Putamen (tissue), 1 donor: Measurements from ENCODE around the gene ATF7.
"Not testable (repeated sequence)": the region's sequence is repeated elsewhere in the genome, so short reads cannot be mapped to it uniquely, and the experiment has no call there.

ENCODE experiments used
- DNase-seq: peaks from one replicate; pipeline ENCODE4 v3.0.0-alpha.2; 2016; ENCODE audit warnings: low spot score

Gene ATF7

GRCh38 chr12:53481939-53482586, 144.1 kb downstream of the ATF7 start:
- no peak for DNase-seq

- DNase-seq: not testable (repeated sequence)
Observed at GRCh38 chr12:53481458-53481857, 144.7 kb downstream of the ATF7 start.

- DNase-seq: no peak
Observed at GRCh38 chr12:53480491-53481442, 145.4 kb downstream of the ATF7 start.

- no peak for DNase-seq
Observed at GRCh38 chr12:53479331-53479730, 146.9 kb downstream of the ATF7 start.

- DNase-seq: no peak
Observed at GRCh38 chr12:53478865-53479264, 147.3 kb downstream of the ATF7 start.

- no peak for DNase-seq
Observed at GRCh38 chr12:53476769-53477209, 149.4 kb downstream of the ATF7 start.

- no peak for DNase-seq
Observed at GRCh38 chr12:53474819-53475218, 151.4 kb downstream of the ATF7 start.

GRCh38 chr12:53474077-53474476, 152.1 kb downstream of the ATF7 start:
- DNase-seq: no peak

GRCh38 chr12:53472056-53472582, 154.1 kb downstream of the ATF7 start:
- DNase-seq: no peak

- no peak for DNase-seq
Observed at GRCh38 chr12:53468282-53468681, 157.9 kb downstream of the ATF7 start.

GRCh38 chr12:53467880-53468279, 158.3 kb downstream of the ATF7 start:
- DNase-seq: no peak

GRCh38 chr12:53467082-53467481, 159.1 kb downstream of the ATF7 start:
- no peak for DNase-seq

- no peak for DNase-seq
Observed at GRCh38 chr12:53466640-53467039, 159.5 kb downstream of the ATF7 start.

GRCh38 chr12:53465679-53466078, 160.5 kb downstream of the ATF7 start:
- DNase-seq: no peak

GRCh38 chr12:53464685-53465418, 161.3 kb downstream of the ATF7 start:
- no peak for DNase-seq

GRCh38 chr12:53463802-53464560, 162.2 kb downstream of the ATF7 start:
- DNase-seq: no peak

- no peak for DNase-seq
Observed at GRCh38 chr12:53462935-53463334, 163.2 kb downstream of the ATF7 start.

GRCh38 chr12:53461591-53461990, 164.6 kb downstream of the ATF7 start:
- DNase-seq: no peak

- DNase-seq: no peak
Observed at GRCh38 chr12:53461059-53461458, 165.1 kb downstream of the ATF7 start.

- no peak for DNase-seq
Observed at GRCh38 chr12:53459097-53459496, 167.1 kb downstream of the ATF7 start.
